HS-27A (cell line): ENCODE results near the gene UPK1A.
"Not testable (repeated sequence)": the region's sequence is repeated elsewhere in the genome, so short reads cannot be mapped to it uniquely, and the experiment has no call there.

Experiments
- DNase-seq: peaks from one replicate; pipeline ENCODE4 v3.0.0-alpha.2; 2012; ENCODE audit warnings: low read depth, missing footprints

UPK1A gene

GRCh38 chr19:35718345-35719041, 52.2 kb downstream of the UPK1A start:
- DNase-seq: no peak

GRCh38 chr19:35719402-35720162, 53.3 kb downstream of the UPK1A start:
- no peak for DNase-seq

GRCh38 chr19:35720163-35720524, 53.8 kb downstream of the UPK1A start:
- DNase-seq: no peak

GRCh38 chr19:35720648-35721047, 54.3 kb downstream of the UPK1A start:
- DNase-seq: no peak

GRCh38 chr19:35721374-35721773, 55.1 kb downstream of the UPK1A start:
- DNase-seq: no peak

GRCh38 chr19:35722461-35722860, 56.1 kb downstream of the UPK1A start:
- DNase-seq: no peak

- no peak for DNase-seq
Observed at GRCh38 chr19:35722897-35723296, 56.6 kb downstream of the UPK1A start.

- DNase-seq: no peak
Observed at GRCh38 chr19:35723671-35724070, 57.4 kb downstream of the UPK1A start.

- not testable (repeated sequence) for DNase-seq
Observed at GRCh38 chr19:35724132-35724531, 57.8 kb downstream of the UPK1A start.

- DNase-seq: no peak
Observed at GRCh38 chr19:35724560-35724959, 58.2 kb downstream of the UPK1A start.

GRCh38 chr19:35725216-35725861, 59.0 kb downstream of the UPK1A start:
- no peak for DNase-seq

- no peak for DNase-seq
Observed at GRCh38 chr19:35727053-35727955, 61.0 kb downstream of the UPK1A start.
